Rectal smooth muscle tissue (tissue), 1 donor: ENCODE data around the gene CSNK1G1.
"Not testable (repeated sequence)": the region's sequence is repeated elsewhere in the genome, so short reads cannot be mapped to it uniquely, and the experiment has no call there.

Experiments
- H3K27ac ChIP-seq: one replicate; pipeline ENCODE4 v1.7.0; 2013; ENCODE audit warnings: low read depth, low read length, inconsistent platforms
- H3K27me3 ChIP-seq: one replicate; pipeline ENCODE4 v1.7.0; 2013; ENCODE audit warnings: low read length; ENCODE audit not compliant: control insufficient read depth, insufficient read depth
- H3K36me3 ChIP-seq: one replicate; pipeline ENCODE4 v1.7.0; 2013; ENCODE audit warnings: low read length; ENCODE audit not compliant: control insufficient read depth, insufficient read depth
- H3K4me1 ChIP-seq: one replicate; pipeline ENCODE4 v1.7.0; 2013; ENCODE audit warnings: low read length; ENCODE audit not compliant: control insufficient read depth, insufficient read depth
- H3K4me3 ChIP-seq: one replicate; pipeline ENCODE4 v1.7.0; 2013; ENCODE audit warnings: low read length
- H3K9ac ChIP-seq: one replicate; pipeline ENCODE4 v1.7.0; 2013; ENCODE audit warnings: low read length

CSNK1G1 gene

DNA sequence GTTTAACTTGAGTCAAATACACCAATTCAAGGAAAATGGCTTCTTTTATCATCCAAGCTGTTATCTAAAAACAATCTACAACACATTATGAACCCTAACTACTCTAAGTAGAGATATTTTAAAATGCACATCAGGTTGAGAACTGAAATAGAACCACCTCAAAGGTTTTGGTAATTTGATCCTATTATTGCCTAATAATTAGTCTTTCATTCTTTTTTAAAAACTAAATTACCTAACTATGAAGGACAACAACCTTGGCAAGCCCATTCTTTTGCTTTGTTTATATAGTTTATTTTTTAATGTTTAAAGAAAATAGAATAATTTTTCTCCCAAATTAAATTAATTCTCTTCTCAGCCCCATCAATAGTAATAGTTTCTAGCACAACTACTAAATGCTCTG lies 132.1 kb downstream of the CSNK1G1 start:
- peaks cover 4% of the 10 kb centered on the region for H3K4me1 ChIP-seq
- H3K36me3 ChIP-seq, result no peaks in the 10 kb centered on the region
- H3K4me3 ChIP-seq, result no peak overlapping the region
- H3K9ac ChIP-seq, result no peak overlapping the region
- no peak overlapping the region for H3K27ac ChIP-seq
- H3K27me3 ChIP-seq, result no peaks in the 10 kb centered on the region

DNA sequence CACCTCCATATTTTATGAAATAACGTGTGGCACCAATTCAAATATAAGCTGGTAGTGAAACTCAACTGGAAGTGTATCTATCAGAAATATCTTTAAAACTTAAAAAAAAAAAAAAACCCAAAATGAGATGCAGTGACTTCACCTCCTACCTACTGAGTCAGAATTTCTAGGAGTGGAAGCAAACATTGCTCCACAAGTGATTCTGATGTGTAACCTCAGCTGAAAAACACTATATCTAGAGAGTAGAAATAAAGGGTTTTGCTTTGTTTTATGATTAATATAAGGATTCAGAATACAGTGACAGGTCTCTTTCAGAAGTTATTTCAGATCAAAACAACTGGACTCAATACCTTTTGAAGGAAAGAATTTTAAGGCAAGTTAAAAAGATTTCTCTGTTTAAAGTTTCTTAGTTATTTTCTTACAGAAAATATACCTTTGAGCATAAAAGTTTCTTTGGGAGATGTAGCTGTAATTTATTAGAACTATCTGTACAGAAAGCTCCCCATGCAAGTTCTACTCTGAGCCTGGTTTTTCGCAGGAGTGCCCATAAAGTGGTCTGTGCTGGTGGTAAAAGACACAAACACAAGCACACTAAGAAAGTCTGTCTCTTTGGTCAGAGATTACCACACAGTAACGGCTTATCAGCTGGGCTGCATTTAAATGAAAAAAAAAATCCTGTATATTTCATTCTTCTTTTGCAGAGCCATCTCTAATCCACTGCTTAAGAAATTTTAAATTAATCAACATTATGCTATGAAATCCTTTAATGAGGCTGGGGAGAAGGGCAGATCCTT lies 133.2 kb downstream of the CSNK1G1 start:
- peaks cover 4% of the 10 kb centered on the region for H3K4me1 ChIP-seq
- H3K9ac ChIP-seq, result no peak overlapping the region
- H3K36me3 ChIP-seq, result no peaks in the 10 kb centered on the region
- no peak overlapping the region for H3K27ac ChIP-seq
- no peak overlapping the region for H3K4me3 ChIP-seq
- no peaks in the 10 kb centered on the region for H3K27me3 ChIP-seq

DNA sequence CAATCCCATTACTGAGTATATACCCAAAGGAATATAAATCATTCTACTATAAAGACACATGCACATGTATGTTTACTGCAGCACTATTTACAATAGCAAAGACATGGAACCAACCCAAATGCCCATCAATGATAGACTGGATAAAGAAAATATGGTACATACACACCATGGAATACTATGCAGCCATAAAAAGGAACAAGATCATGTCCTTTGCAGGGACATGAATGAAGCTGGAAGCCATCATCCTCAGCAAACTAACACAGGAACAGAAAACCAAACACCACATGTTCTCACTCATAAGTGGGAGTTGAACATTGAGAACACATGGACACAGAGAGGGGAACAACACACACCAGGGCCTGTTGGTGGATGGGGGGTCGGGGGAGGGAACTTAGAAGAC lies 134.1 kb downstream of the CSNK1G1 start:
- not testable (repeated sequence) for H3K4me3 ChIP-seq, H3K27me3 ChIP-seq, H3K9ac ChIP-seq, H3K36me3 ChIP-seq, H3K27ac ChIP-seq, H3K4me1 ChIP-seq

DNA sequence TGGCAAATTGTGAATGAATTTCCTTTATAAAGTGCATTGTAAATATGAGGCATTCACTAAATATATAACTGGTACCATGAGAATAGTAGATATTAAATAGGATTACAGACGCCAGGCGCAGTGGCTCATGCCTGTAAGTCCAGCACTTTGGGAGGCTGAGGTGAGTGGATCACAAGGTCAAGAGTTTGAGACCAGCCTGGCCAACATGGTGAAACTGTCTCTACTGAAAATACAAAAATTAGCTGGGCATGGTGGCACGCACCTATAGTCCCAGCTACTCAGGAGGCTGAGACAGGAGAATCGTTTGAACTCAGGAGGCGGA lies 138.6 kb downstream of the CSNK1G1 start:
- not testable (repeated sequence) for H3K36me3 ChIP-seq, H3K4me3 ChIP-seq, H3K9ac ChIP-seq, H3K27ac ChIP-seq, H3K27me3 ChIP-seq, H3K4me1 ChIP-seq

DNA sequence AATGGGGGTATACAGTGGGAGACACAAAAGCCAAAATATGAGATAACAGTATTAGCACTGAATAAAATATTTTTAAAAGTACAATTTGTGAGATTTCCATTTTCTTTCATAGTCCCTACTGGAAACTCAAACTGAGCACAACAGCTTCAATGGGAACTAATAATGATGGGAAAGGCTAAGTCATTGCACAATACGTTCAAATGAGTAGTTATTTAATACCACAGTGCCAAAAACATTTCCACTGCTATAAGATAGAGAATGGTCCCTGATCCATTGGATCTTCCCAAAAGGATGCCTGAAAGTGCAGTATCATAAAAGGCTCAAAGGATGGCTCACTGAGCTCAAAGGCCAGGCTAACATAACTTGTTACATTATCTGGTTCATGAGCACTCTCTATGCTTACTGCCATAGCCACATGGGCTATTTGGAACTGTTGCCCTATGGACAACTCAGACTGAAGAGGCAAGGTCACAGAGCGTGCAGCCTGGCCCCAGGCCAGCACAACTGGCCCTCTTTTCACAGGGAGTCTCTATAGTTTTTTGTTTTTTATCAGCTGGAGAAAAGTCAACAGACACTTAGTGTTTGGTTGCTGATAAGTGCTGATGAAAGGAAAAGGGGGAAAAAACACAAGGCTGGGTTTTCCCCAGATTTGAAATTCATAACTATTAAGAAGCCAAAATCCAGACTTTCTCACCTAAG lies 139.1 kb downstream of the CSNK1G1 start:
- Histone ChIP-seq H3K4me1 (no peaks in the 10 kb centered on the region), H3K27ac (no peak overlapping the region), H3K36me3 (no peaks in the 10 kb centered on the region), H3K9ac (no peak overlapping the region), H3K4me3 (no peak overlapping the region), H3K27me3 (no peaks in the 10 kb centered on the region)

DNA sequence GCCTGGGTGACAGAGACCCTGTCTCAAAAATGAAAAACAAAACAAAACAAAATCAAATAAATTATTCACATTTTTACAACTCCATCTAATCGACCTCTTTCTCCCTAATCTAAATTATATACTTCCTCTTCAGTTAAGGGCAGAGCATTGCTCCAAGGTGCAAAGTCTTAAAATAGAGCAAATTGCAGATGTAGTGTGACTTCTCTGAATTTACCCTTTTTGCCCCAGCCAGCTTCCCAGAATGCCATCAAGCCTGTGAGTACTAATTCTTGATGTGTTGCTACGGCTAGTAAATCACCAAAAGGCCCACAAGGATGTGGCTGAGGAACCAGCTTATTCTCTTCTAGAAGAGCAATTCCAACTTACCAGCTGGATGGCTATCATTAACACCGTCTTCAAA lies 139.8 kb downstream of the CSNK1G1 start:
- no peaks in the 10 kb centered on the region for H3K36me3 ChIP-seq
- H3K4me3 ChIP-seq, result no peak overlapping the region
- H3K9ac ChIP-seq, result no peak overlapping the region
- no peaks in the 10 kb centered on the region for H3K4me1 ChIP-seq
- no peaks in the 10 kb centered on the region for H3K27me3 ChIP-seq
- H3K27ac ChIP-seq, result no peak overlapping the region

DNA sequence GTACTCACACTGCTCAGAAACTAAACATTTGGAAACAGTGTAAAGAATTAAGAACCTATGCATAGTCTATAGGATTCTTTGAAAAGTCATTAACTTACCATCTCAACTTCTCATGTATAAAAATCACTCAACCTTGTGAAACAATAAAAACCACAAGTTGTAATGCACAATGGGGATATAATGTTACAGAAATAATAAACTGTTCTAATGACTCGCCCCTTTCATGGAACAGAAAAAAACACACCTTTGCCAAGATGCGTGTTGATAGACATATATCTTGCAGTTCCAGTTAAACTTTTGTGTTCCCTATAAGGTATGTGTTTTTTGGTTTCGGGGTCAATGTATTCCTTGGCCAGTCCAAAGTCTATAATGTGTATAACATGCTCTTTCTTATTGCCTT lies 142.3 kb downstream of the CSNK1G1 start:
- H3K4me1 ChIP-seq, result no peaks in the 10 kb centered on the region
- H3K36me3 ChIP-seq, result no peaks in the 10 kb centered on the region
- no peak overlapping the region for H3K9ac ChIP-seq

DNA sequence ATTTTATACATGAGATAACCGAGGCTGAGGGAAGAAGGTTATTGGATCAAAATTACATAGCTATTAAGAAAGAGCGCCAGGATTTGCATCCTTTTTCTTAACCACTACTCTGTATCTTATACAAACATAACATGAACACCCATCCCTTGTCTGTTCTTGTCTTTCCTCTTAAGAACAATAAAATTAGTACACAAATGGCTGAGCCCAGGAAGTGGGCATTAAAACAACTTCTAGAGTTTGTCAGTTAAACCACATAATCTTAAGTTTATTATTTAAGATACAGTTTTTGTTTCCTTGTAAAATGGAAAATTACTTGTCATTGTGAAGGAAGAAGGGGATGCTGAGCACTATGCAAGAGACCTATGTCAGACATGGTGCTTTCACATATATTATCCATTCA lies 144.3 kb downstream of the CSNK1G1 start:
- no peaks in the 10 kb centered on the region for H3K4me1 ChIP-seq
- H3K9ac ChIP-seq, result no peak overlapping the region
- no peaks in the 10 kb centered on the region for H3K36me3 ChIP-seq
- no peak overlapping the region for H3K27ac ChIP-seq
- no peaks in the 10 kb centered on the region for H3K27me3 ChIP-seq
- no peak overlapping the region for H3K4me3 ChIP-seq

More for the DNA sequence above, 142.3 kb downstream of the CSNK1G1 start:
- H3K4me3 ChIP-seq, result no peak overlapping the region
- H3K27me3 ChIP-seq, result no peaks in the 10 kb centered on the region
- H3K27ac ChIP-seq, result no peak overlapping the region

DNA sequence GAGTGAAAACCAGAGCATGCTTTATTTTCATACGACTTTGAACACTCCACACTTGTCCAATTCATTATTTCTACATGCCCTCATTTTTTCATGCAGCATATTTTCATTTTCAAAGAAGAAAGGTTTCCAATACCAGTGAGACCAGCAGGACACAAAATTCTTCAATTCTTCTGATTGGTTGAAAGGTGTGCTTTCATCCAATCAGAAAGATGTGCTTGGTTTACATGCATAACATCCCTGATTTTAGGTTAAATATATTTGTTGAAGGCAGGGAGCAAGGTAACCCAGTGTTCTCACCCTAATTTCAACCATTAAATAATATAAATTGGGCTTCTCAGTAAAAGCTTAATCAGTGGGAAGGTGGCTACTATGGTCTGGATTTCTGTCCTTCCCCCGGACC lies 145.6 kb downstream of the CSNK1G1 start:
- Histone ChIP-seq H3K9ac (no peak overlapping the region), H3K36me3 (no peaks in the 10 kb centered on the region), H3K27me3 (no peaks in the 10 kb centered on the region), H3K4me3 (no peak overlapping the region), H3K4me1 (no peaks in the 10 kb centered on the region), H3K27ac (no peak overlapping the region)

DNA sequence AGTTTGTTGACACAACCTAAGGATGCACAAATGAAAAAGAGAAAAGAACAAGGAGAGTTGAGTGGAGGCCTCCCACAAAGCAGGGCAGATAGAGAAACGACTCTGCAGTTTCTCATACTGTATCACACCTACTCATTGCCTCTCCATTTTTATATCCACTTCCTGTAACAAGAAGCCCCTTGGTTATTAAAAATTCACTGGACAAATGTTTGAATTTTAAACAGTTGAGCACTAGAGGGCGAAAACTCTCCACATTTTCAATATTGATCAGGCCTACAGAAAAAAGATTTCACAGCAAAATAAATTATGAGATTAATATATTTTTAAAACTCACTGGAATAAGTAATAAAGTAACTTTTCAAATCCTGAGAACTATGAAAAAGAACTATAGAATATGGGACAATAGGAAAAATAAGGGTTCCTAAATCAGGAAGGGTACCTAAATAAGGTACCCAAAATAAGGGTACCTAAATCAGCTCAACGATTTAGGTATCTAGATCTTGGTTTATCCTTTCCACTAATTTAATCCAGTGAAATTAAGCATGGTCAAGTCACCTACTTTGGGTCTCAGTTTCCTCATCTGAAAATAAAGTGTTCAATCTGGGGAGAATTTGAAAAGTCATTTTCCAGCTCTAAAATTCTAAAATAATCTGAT lies 146.2 kb downstream of the CSNK1G1 start:
- H3K27me3 ChIP-seq, result no peaks in the 10 kb centered on the region
- H3K36me3 ChIP-seq, result no peaks in the 10 kb centered on the region
- H3K27ac ChIP-seq, result no peak overlapping the region
- H3K4me3 ChIP-seq, result no peak overlapping the region
- H3K9ac ChIP-seq, result no peak overlapping the region
- no peaks in the 10 kb centered on the region for H3K4me1 ChIP-seq

DNA sequence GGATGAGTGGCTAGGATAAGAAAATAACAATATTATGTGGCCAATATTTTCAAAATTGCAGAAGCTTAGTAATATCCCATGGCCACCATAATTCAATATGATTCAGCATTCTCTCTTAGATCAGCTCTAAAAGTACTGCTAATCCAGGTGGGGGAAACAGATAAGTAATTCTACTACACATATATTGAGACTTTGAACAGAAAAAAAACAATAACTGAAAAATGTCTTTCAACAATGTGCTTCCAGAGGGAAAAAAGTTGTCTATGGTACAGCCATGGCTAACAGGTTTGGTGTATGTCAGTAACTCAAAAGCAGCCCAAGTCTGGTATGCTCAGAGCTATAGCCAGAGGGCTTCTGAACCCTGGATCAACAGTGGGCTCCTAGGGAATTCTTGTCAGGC lies 150.8 kb downstream of the CSNK1G1 start:
- Histone ChIP-seq H3K27ac (no peak overlapping the region), H3K4me3 (no peak overlapping the region), H3K27me3 (no peaks in the 10 kb centered on the region), H3K36me3 (peaks cover 3% of the 10 kb centered on the region), H3K4me1 (no peaks in the 10 kb centered on the region), H3K9ac (no peak overlapping the region)

DNA sequence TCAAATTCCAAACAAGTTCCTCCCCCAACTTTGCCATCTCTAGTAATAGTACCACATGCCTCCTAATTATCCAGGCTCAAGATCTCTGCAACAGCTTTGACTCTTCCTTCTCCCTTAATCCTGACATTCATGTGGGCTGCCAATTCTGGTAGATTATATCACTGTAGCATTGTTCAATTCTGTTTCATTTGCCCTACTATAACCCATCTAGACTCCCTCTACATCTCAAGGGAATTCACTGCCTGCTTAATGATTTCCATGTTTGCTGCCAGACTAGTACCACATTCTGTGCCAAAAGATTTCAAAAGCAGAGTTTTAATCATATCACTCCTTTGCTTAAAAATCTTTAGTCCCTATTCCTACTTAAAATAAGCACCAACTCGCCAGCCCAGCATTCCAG lies 158.5 kb downstream of the CSNK1G1 start:
- Histone ChIP-seq H3K27me3 (no peaks in the 10 kb centered on the region), H3K4me3 (no peak overlapping the region), H3K27ac (no peak overlapping the region), H3K36me3 (peaks cover 4% of the 10 kb centered on the region), H3K4me1 (no peaks in the 10 kb centered on the region), H3K9ac (no peak overlapping the region)

DNA sequence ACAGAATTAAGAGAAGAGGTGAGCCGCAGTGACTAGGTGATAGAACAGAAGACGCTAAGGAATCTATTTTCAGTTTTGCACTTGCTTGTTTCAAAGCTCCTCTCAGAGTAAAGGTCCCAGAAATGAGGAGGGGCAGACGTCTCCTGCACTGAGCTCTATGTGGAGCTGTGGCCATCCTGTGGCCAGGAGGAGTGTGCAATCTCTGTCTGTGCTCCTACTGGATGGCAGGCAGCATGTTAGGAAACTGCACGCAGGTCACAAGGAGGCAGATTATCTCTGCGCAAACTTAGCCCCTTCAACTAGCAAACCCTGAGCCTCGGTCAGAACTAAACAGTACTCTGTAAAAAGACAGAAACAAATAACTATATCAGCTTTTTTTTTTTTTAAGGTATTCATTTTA lies 162.0 kb downstream of the CSNK1G1 start:
- no peak overlapping the region for H3K9ac ChIP-seq
- peaks cover 4% of the 10 kb centered on the region for H3K36me3 ChIP-seq
- no peaks in the 10 kb centered on the region for H3K27me3 ChIP-seq
- H3K27ac ChIP-seq, result no peak overlapping the region
- no peaks in the 10 kb centered on the region for H3K4me1 ChIP-seq
- H3K4me3 ChIP-seq, result no peak overlapping the region
